H9 (cell line): ENCODE measurements around the gene LIMA1. TPM values are rescaled to one million over a fixed set of nuclear protein-coding genes. Genes with fewer than 3 reads are reported as not detected.

Experiments
- DNase-seq: peaks from one replicate; pipeline ENCODE4 v3.0.0-alpha.2; 2017
- H2AFZ ChIP-seq: one replicate; pipeline ENCODE4 v1.6.1; 2013; ENCODE audit warnings: mild to moderate bottlenecking, low read length, control low read depth, moderate library complexity
- H2AK5ac ChIP-seq: 2 replicates; pipeline ENCODE4 v1.6.1; 2013; ENCODE audit warnings: low read length, control low read depth, mixed read lengths; ENCODE audit not compliant: insufficient read length
- H2BK120ac ChIP-seq: one replicate; pipeline ENCODE4 v1.6.1; 2013; ENCODE audit warnings: low read depth, mild to moderate bottlenecking, low read length, control low read depth, inconsistent platforms; ENCODE audit not compliant: poor library complexity, severe bottlenecking
- H2BK12ac ChIP-seq: 2 replicates; pipeline ENCODE4 v1.6.1; 2013; ENCODE audit warnings: low read length, control low read depth, mixed read lengths, low read depth; ENCODE audit not compliant: insufficient read length
- H2BK15ac ChIP-seq: 2 replicates; pipeline ENCODE4 v1.6.1; 2013; ENCODE audit warnings: low read depth, low read length, control low read depth
- H2BK20ac ChIP-seq: one replicate; pipeline ENCODE4 v1.6.1; 2013; ENCODE audit warnings: low read depth, mild to moderate bottlenecking, low read length, control low read depth, inconsistent platforms; ENCODE audit not compliant: poor library complexity, severe bottlenecking
- H2BK5ac ChIP-seq: 2 replicates; pipeline ENCODE4 v1.6.1; 2013; ENCODE audit warnings: low read length, control low read depth, mixed read lengths; ENCODE audit not compliant: insufficient read length
- H3K14ac ChIP-seq: 2 replicates; pipeline ENCODE4 v1.6.1; 2013; ENCODE audit warnings: low read length, control low read depth; ENCODE audit not compliant: insufficient read depth
- H3K18ac ChIP-seq: 2 replicates; pipeline ENCODE4 v1.6.1; 2013; ENCODE audit warnings: low read depth, mild to moderate bottlenecking, mixed read lengths, low read length, control low read depth; ENCODE audit not compliant: insufficient read length
- H3K23ac ChIP-seq: 2 replicates; pipeline ENCODE4 v1.6.1; 2013; ENCODE audit warnings: low read length, control low read depth, mixed read lengths, low read depth; ENCODE audit not compliant: insufficient read length
- H3K23me2 ChIP-seq: 2 replicates; pipeline ENCODE4 v1.6.1; 2013; ENCODE audit warnings: low read depth, mild to moderate bottlenecking, mixed read lengths, low read length, control low read depth; ENCODE audit not compliant: insufficient read length, poor library complexity, severe bottlenecking
- H3K27ac ChIP-seq: 2 replicates; pipeline ENCODE4 v1.5.1; 2013; ENCODE audit warnings: low read length, control low read depth, mixed read lengths, low read depth; ENCODE audit not compliant: insufficient read length
- H3K27me3 ChIP-seq: 2 replicates; pipeline ENCODE4 v1.6.1; 2013; ENCODE audit warnings: low read length, control low read depth, inconsistent platforms; ENCODE audit not compliant: insufficient read depth
- H3K4ac ChIP-seq: 2 replicates; pipeline ENCODE4 v1.6.1; 2013; ENCODE audit warnings: low read depth, mild to moderate bottlenecking, control low read depth, inconsistent platforms, low read length, moderate library complexity
- H3K4me1 ChIP-seq: 2 replicates; pipeline ENCODE4 v1.6.1; 2013; ENCODE audit warnings: low read length, control low read depth, inconsistent platforms; ENCODE audit not compliant: insufficient read depth
- H3K4me2 ChIP-seq: 2 replicates; pipeline ENCODE4 v1.6.1; 2013; ENCODE audit warnings: low read length, control low read depth, mixed read lengths; ENCODE audit not compliant: insufficient read length, insufficient read depth
- H3K56ac ChIP-seq: 2 replicates; pipeline ENCODE4 v1.6.1; 2013; ENCODE audit warnings: low read depth, mild to moderate bottlenecking, mixed read lengths, low read length, control low read depth; ENCODE audit not compliant: insufficient read length
- H3K79me1 ChIP-seq: 2 replicates; pipeline ENCODE4 v1.6.1; 2013; ENCODE audit warnings: low read depth, mild to moderate bottlenecking, moderate library complexity, low read length, control low read depth, inconsistent platforms; ENCODE audit not compliant: insufficient read depth, poor library complexity, severe bottlenecking
- H3K79me2 ChIP-seq: 2 replicates; pipeline ENCODE4 v1.6.1; 2013; ENCODE audit warnings: low read length, control low read depth, inconsistent platforms; ENCODE audit not compliant: insufficient read depth
- H3K9ac ChIP-seq: 2 replicates; pipeline ENCODE4 v1.6.1; 2013; ENCODE audit warnings: low read length, control low read depth, mixed read lengths; ENCODE audit not compliant: insufficient read length; ENCODE audit errors: extremely low read depth
- H3K9me3 ChIP-seq: one replicate; pipeline ENCODE4 v1.6.1; 2013; ENCODE audit warnings: low read depth, low read length, inconsistent platforms; ENCODE audit not compliant: control insufficient read depth
- H3T11ph ChIP-seq: one replicate; pipeline ENCODE4 v1.6.1; 2013; ENCODE audit warnings: mild to moderate bottlenecking, low read length, control low read depth, inconsistent platforms
- H4K20me1 ChIP-seq: one replicate; pipeline ENCODE4 v1.6.1; 2013; ENCODE audit not compliant: control insufficient read depth, insufficient read length, insufficient read depth
- H4K5ac ChIP-seq: 2 replicates; pipeline ENCODE4 v1.6.1; 2013; ENCODE audit warnings: low read depth, mild to moderate bottlenecking, mixed read lengths, low read length, control low read depth; ENCODE audit not compliant: insufficient read length
- H4K8ac ChIP-seq: replicated peaks from 2 replicates; pipeline ENCODE4 v1.6.1; 2013; ENCODE audit warnings: low read length, control low read depth, mixed read lengths, low read depth; ENCODE audit not compliant: insufficient read length
- H4K91ac ChIP-seq: 2 replicates; pipeline ENCODE4 v1.6.1; 2013; ENCODE audit warnings: low read depth, mild to moderate bottlenecking, moderate library complexity, mixed read lengths, low read length, control low read depth; ENCODE audit not compliant: insufficient read length
- H3K27ac Mint-ChIP-seq, 3 experiments: 2 replicates in 2 of 3; 3 replicates in 1 of 3; pipeline ENCODE4 v1.8.0; 2020 to 2021; ENCODE audit warnings: mixed read lengths in 3 of 3, mild to moderate bottlenecking in 1 of 3, moderate library complexity in 1 of 3
- H3K27me3 Mint-ChIP-seq: 2 replicates; pipeline ENCODE4 v1.8.0; 2021; ENCODE audit warnings: low read depth, mild to moderate bottlenecking, moderate library complexity, mixed read lengths
- H3K36me3 Mint-ChIP-seq, 3 experiments: 2 replicates in 2 of 3; 3 replicates in 1 of 3; pipeline ENCODE4 v1.8.0; 2020 to 2021; ENCODE audit warnings: low read depth in 3 of 3, mixed read lengths in 3 of 3; ENCODE audit not compliant: insufficient read depth in 1 of 3
- H3K4me1 Mint-ChIP-seq, 2 experiments: 2 replicates each; pipeline ENCODE4 v1.8.0; 2020; ENCODE audit warnings: mixed read lengths in 2 of 2
- H3K4me3 Mint-ChIP-seq, 2 experiments: 2 replicates in 1 of 2; 3 replicates in 1 of 2; pipeline ENCODE4 v1.8.0; 2020 to 2021; ENCODE audit warnings: mild to moderate bottlenecking in 2 of 2, mixed read lengths in 2 of 2, moderate library complexity in 1 of 2
- H3K9me3 Mint-ChIP-seq, 2 experiments: 2 replicates in 1 of 2; 3 replicates in 1 of 2; pipeline ENCODE4 v1.8.0; 2020; ENCODE audit warnings: mild to moderate bottlenecking in 2 of 2, mixed read lengths in 2 of 2, moderate library complexity in 1 of 2
- CTCF ChIP-seq: fragments of 200-600 bp; sonication (generic); conservative IDR thresholded peaks from 3 replicates; pipeline ENCODE4 v1.8.0; 2021; ENCODE audit warnings: antibody characterized with exemption, mild to moderate bottlenecking
- WGBS: extraction: QIAGEN DNeasy Blood & Tissue Kit; methylation state at CpG from one replicate; pipeline ENCODE4 v1.1.7; 2013; ENCODE audit warnings: missing lambda C conversion rate, low lambda C conversion rate, mixed read lengths; ENCODE audit not compliant: insufficient read length; ENCODE audit errors: extremely low coverage; 5-methylcytosine and 5-hydroxymethylcytosine counted together
- total RNA-seq: library from RNA; stranded (reverse); gene quantifications from 2 replicates; pipeline ENCODE4 v1.2.1, GENCODE V29; 2021

Gene LIMA1
- total RNA-seq, 1 experiment from 2014 or later = 40.8 TPM

DNA sequence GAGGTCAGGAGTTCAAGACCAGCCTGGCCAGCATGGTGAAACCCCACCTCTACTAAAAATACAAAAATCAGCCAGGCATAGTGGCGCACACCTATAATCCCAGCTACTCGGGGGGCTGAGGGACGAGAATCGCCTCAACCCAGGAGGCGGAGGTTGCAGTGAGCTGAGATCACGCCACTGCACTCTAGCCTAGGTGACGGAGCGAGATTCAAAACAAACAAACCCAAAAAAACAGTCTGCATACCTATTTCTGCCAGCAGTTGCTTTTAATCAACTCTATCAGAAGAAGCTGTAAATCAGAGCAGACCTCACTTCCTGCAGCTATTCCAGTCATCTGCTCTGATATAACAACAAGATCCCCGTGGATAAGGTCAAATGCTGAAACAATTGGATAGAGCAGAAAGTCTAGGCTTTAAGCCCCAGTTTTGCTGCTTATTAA, 50.5 kb downstream of the LIMA1 start:
- no peaks in the 10 kb centered on the region for H4K20me1 ChIP-seq
- no peak for TF ChIP-seq CTCF
- DNase-seq = no peak
- H3K9ac ChIP-seq = no peak overlapping the region
- H3K27me3 Mint-ChIP-seq = no peaks in the 10 kb centered on the region
- H2BK120ac ChIP-seq = no peak overlapping the region
- peaks cover 3 to 4% of the 10 kb centered on the region in 2 experiments; a peak in 2 of 4 replicates for H3K4me1 Mint-ChIP-seq
- no peak overlapping the region for H2BK20ac ChIP-seq
- H2AFZ ChIP-seq = no peak overlapping the region
- no peak overlapping the region for H4K91ac ChIP-seq
- H3K9me3 Mint-ChIP-seq = no peaks in the 10 kb centered on the region
- no peaks in the 10 kb centered on the region for H3K27me3 ChIP-seq
- H3K27ac Mint-ChIP-seq = no peak overlapping the region; a peak in 1 of 7 replicates
- H3K79me2 ChIP-seq = no peaks in the 10 kb centered on the region
- H3T11ph ChIP-seq = no peak overlapping the region
- H3K4me2 ChIP-seq = no peak overlapping the region
- H2BK15ac ChIP-seq = no peak overlapping the region
- no peak overlapping the region for H2BK5ac ChIP-seq
- H3K14ac ChIP-seq = no peak overlapping the region
- H3K36me3 Mint-ChIP-seq = peaks cover 0 to 4% (median 0%) of the 10 kb centered on the region in 3 experiments; a peak in 2 of 7 replicates
- H3K23me2 ChIP-seq = no peaks in the 10 kb centered on the region
- no peak overlapping the region for H3K4ac ChIP-seq
- H4K8ac ChIP-seq = no peak overlapping the region
- H3K56ac ChIP-seq = no peak overlapping the region
- no peak overlapping the region for H3K18ac ChIP-seq
- no peaks in the 10 kb centered on the region for H3K79me1 ChIP-seq
- no peak overlapping the region for H2BK12ac ChIP-seq
- no peaks in the 10 kb centered on the region for H3K9me3 ChIP-seq
- H2AK5ac ChIP-seq = no peak overlapping the region
- H3K27ac ChIP-seq = no peak overlapping the region
- no CpG with 5 or more reads among the region's 9 CpGs for WGBS
- no peak overlapping the region for H3K4me3 Mint-ChIP-seq
- no peak overlapping the region for H3K23ac ChIP-seq
- no peaks in the 10 kb centered on the region; the same call in 1 of the 2 replicates for H3K4me1 ChIP-seq
- H4K5ac ChIP-seq = no peak overlapping the region
